ENCODE data around the gene PWWP2A.

PWWP2A gene

GRCh38 chr5:160133071-160133917 is 14.0 kb upstream of the PWWP2A start:
- DNase-seq = no peak

DNA sequence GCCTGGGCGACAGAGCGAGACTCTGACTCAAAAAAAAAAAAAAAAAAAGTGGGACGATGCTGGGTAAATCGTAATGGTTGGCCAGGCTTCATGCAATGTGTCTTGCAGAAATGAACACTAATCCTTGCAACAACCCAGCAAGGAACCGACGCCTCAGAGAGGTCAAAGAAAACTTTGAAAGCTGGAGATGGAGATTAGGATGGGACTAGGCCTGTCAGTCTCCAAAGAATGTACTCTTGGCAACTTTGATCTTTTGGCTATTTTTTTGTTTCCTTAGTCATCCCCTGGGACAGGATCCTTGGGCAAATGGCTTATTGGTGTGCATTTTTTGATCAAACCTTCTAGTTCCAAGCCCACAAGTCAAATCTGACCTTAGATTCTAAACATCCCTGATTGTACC is 10.6 kb upstream of the PWWP2A start:
- no peak for DNase-seq

DNA sequence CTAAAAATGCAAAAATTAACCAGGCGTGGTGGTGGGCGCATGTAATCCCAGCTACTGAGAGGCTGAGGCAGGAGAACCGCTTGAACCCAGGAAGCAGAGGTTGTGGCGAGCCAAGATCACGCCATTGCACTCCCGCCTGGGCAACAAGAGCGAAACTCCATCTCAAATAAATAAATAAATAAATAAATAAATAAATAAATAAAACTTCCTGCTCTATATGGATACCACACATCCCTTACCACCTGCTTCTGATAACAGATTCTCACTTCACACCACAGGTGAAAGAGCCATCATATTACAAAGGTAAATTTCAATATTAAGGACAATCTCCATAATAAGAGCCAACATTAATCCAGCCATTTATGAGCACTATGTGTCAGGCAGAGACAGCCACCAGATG is 9.4 kb upstream of the PWWP2A start:
- no peak for DNase-seq

DNA sequence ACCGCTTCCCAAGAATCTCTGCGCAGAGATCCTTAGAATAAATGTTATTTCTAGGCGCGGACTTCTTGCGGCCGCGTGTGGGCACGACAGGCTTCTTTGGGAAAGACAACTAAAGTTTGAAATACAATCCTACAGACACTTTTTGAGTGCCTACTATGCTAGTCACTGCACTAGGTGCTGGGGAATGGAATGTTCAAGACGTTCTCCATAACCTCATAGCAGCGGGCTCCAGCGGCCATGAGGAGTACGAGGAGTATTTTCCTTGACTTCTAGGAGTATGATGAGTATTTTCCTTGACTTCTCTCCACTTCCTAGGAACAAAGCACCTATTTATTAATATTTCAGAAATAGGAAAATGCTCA is 636 bp upstream of the PWWP2A start:
- no peak for DNase-seq

- no peak for DNase-seq
Observed at GRCh38 chr5:160118349-160119141, 705 bp downstream of the PWWP2A start.

- DNase-seq = no peak
Observed at GRCh38 chr5:160116991-160117390, 2.3 kb downstream of the PWWP2A start.

DNA sequence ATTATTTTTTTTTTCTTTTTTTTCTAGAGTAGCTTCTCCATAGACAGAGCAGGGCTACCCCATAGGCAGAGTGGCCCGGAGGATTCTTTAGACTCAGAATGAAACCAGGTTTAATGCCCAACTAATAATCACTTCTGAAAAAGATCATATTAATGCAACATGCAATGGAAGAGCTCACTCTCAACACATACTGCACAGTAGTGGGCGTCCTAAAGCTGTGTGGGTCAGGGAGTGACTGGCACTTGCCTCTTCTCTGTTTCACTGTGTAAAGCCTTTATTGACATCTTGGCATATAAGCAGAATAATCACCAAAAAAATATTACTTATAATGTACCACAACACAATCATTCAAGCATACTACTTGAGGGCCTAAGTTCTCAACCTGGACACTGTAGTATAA is 11.1 kb downstream of the PWWP2A start:
- no peak for DNase-seq

DNA sequence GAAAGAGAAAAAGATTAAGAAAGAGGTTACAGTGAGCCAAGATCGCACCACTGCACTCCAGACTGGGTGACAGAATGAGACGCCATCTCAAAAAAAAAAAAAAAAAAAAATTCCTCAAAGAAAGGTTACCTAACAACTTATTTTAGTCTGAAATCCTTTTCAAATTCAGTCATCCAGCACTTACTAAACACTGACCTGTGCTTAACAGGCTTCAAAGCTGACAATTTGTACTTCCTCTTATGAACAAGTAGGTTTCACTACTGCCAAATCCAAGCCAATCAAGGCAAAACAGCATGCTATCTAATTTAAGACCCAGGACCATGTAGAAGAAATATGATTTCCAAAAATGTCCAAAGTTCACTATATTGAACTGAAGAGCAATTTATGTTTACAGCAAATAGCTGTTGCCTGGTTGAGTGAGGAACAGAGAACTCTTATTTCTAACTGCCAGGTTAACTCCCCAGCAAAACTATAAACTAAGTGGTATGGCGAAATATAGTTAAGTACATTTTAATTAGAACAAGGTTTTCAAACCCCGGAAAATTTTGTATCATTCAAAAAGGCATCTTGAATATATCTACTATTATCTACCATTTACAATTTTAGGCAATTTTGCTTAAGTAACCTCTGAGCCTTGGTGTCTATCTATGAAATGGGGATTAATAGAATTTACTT is 13.4 kb downstream of the PWWP2A start:
- peak; percentile 62 to 63 for DNase-seq

DNA sequence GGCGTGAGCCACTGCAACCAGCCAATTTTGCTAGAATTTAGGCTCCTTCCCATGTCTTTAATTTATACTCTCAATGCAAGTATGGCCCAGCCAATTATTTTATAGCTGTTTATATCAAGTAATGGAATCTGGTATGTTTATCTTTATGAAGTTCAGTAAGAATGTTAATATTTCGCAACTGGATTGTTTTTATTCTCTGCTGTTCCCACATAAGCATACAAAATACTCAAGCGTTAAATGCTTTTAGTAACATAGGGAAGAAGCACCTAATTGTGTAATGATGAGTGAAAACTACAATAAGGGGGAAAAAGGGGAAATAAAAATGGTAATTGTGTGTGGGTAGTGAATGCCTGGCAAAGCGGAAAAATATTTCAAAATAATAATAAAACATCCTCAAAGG is 21.3 kb downstream of the PWWP2A start:
- no peak for DNase-seq

DNA sequence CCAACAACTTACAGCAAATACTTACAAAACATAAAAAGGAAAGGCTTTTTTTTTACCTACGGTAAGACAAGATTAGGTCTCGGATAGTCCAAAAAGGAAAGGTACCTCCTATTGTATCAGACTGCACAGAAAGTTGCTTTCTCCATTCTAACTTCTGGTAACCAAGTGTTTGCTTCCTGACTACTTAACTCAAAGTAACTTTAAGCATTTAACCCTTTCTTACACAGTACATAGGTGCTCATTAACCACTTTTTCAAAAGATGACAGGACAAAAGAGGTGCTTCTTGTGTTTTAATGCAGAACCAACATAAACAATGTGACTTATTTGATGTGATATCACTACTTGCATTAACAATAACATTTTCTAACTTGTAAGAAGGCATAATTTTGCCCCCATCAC is 23.1 kb downstream of the PWWP2A start:
- DNase-seq = no peak

GRCh38 chr5:160092960-160093707 is 26.1 kb downstream of the PWWP2A start:
- no peak for DNase-seq

DNA sequence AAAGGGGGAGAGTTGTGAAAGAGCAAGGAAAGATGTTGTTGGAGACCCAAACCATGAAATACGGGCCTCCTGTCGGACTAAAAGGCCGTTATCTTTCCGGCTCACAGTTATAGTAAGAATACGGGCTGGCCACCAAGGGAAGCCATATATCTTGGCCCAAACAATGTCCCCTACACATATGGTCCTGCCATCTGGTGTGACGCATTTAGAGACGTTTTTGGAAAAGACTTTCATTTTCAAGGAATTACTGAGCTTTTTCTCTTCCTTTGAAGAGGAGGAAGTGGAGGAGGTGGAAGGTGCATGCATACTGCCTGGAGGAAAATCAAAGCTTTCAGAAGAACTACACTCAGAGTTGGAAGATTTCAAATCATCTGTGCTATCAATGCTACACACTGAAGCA is 26.7 kb downstream of the PWWP2A start:
- DNase-seq = no peak

DNA sequence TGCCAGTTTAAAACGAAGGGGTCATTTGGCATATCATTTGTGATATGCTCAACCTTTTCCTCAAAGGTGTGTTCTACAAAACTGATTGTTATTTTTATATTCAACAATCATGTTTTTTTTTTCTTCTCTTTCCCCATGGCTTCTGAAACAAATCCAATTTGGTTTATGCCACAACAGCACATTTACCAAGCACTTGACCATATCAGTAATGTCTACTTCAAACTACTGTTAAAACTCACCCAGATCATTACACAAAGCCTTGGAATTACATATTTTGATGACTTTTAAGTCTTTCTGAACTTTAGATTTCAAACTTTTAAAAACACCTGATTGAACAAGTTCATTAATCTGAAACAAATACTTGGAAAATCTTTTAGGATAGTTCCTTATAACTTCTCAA is 29.2 kb downstream of the PWWP2A start:
- no peak for DNase-seq

DNA sequence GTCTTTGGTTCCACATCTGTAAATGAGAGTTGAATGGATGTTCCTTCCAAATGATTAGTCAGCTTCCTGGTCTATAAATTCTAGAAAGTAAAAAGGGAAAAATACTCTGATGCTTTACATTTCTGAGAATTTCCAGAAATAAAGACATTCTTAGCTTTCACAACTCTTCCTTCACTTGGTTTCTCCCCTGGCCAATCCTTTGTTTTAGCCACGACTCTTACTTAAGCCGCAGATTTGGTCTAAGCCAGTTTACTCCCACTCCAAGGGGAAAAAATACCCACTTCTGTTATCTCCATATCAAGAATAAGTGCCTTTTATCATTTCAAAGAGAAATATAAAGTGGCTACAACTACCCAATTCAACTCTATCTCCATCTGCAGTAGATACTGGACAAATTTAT is 29.7 kb downstream of the PWWP2A start:
- no peak for DNase-seq

DNA sequence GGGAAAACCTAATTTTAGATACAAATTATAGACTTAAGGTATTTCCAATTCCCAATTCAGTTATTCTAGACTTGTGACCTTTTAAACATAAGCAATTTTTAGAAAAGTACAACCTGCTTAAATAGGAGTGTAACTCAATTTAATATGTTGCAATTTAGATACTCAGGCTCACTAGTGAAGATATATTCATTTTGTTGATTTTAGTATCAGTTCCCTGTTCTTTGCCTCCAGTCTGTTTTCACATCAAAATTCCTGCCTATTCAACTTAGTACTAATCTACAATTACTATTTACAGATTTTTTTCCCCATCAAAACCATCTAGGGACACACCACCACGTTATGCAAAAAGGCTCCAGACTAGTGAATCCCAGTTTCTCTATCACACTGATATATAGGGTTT is 30.4 kb downstream of the PWWP2A start:
- no peak for DNase-seq

DNA sequence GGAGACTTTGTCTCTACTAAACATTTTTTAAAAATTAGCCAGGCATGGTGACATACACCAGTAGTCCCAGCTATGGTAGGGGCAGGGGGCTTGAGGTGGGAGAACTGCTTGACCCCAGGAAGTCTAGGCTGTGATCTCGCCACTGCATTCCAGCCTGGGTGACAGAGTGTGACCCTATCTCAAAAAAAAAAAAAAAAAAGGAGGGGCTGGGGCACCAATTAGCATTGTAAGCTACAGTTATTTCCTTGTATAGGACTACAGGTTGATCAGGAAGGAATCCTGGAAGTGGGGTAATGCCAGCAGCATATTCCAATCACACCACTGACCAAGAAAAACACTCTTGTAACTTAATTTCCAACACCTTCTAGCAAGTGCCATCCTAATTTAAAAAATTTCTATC is 32.1 kb downstream of the PWWP2A start:
- DNase-seq = no peak

- no peak for DNase-seq
Observed at GRCh38 chr5:160084144-160084543, 35.1 kb downstream of the PWWP2A start.

GRCh38 chr5:160083501-160083900 is 35.7 kb downstream of the PWWP2A start:
- DNase-seq = no peak

- no peak for DNase-seq
Observed at GRCh38 chr5:160082614-160083500, 36.4 kb downstream of the PWWP2A start.

- DNase-seq = no peak
Observed at GRCh38 chr5:160081495-160081894, 37.8 kb downstream of the PWWP2A start.

GRCh38 chr5:160079753-160080152 is 39.5 kb downstream of the PWWP2A start:
- no peak for DNase-seq

DNA sequence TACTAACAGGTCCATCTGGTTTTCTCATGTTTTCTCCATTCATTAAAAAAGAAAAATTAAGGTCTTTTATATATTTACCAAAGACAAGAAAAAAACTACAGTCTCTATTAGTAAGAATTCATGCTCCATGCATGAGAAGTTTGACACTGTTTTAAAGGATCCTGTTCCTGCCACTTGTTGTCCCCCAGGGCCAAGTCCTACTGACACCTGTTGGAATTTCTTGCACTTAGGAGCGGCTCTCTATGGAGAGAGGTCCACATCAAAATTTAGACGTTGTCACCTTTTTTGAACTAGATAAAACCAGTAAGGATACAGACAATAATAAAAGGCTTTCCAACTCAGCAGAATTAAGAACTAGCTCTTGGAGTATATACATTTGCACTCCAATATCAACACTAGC is 42.3 kb downstream of the PWWP2A start:
- DNase-seq = no peak
